ENCODE data around the gene RIPK4.

RIPK4 gene

GRCh38 chr21:41768437-41769042 is 1.7 kb upstream of the RIPK4 start:
- no peak for DNase-seq

GRCh38 chr21:41767606-41768436 is 969 bp upstream of the RIPK4 start:
- DNase-seq = no peak

GRCh38 chr21:41765973-41766882 is 624 bp downstream of the RIPK4 start:
- DNase-seq = no peak

GRCh38 chr21:41765420-41765821 is 1.4 kb downstream of the RIPK4 start:
- no peak for DNase-seq

- no peak for DNase-seq
These were observed 2.1 kb downstream of the RIPK4 start for GRCh38 chr21:41764558-41765419.

GRCh38 chr21:41763996-41764395 is 2.9 kb downstream of the RIPK4 start:
- DNase-seq = no peak

GRCh38 chr21:41763398-41763931 is 3.4 kb downstream of the RIPK4 start:
- no peak for DNase-seq

GRCh38 chr21:41762753-41763152 is 4.1 kb downstream of the RIPK4 start:
- no peak for DNase-seq

- DNase-seq = no peak
These were observed 4.8 kb downstream of the RIPK4 start for GRCh38 chr21:41761934-41762635.

GRCh38 chr21:41761211-41761933 is 5.5 kb downstream of the RIPK4 start:
- no peak for DNase-seq

GRCh38 chr21:41760411-41760810 is 6.4 kb downstream of the RIPK4 start:
- no peak for DNase-seq

GRCh38 chr21:41759926-41760325 is 6.9 kb downstream of the RIPK4 start:
- no peak for DNase-seq

- no peak for DNase-seq
These were observed 7.5 kb downstream of the RIPK4 start for GRCh38 chr21:41759214-41759840.

GRCh38 chr21:41758550-41758949 is 8.3 kb downstream of the RIPK4 start:
- DNase-seq = no peak

- DNase-seq = no peak
These were observed 10.7 kb downstream of the RIPK4 start for GRCh38 chr21:41755934-41756773.

- no peak for DNase-seq
These were observed 11.5 kb downstream of the RIPK4 start for GRCh38 chr21:41755258-41755933.

- no peak for DNase-seq
These were observed 12.4 kb downstream of the RIPK4 start for GRCh38 chr21:41754479-41754891.

GRCh38 chr21:41753006-41753898 is 13.6 kb downstream of the RIPK4 start:
- no peak for DNase-seq

Data from stimulated activated CD4-positive, alpha-beta T cell treated with anti-CD3 and anti-CD28 coated beads, Interleukin-4, amount 100 ng/mL, for 4 hours (primary cell).